SU-DHL-6 (cell line): ENCODE measurements around the gene SLC5A10.

ENCODE experiments used
- H2AFZ ChIP-seq: fragments of 200-600 bp; sonication (generic); 2 replicates; pipeline ENCODE4 v1.6.1; 2014; ENCODE audit warnings: low read depth, mild to moderate bottlenecking, moderate library complexity, mixed read lengths, antibody characterized with exemption, low read length; ENCODE audit not compliant: severe bottlenecking
- H3F3A ChIP-seq: fragments of 200-600 bp; shearing (Covaris generic); 2 replicates; pipeline ENCODE4 v1.6.0; 2016; ENCODE audit warnings: antibody characterized with exemption, mild to moderate bottlenecking; ENCODE audit not compliant: insufficient read depth
- H3K27ac ChIP-seq: fragments of 200-600 bp; sonication (generic); 2 replicates; pipeline ENCODE4 v1.5.1; 2016; ENCODE audit warnings: low read depth, mild to moderate bottlenecking, low read length, moderate library complexity, mixed read lengths
- H3K27me3 ChIP-seq: fragments of 200-600 bp; sonication (generic), shearing (Covaris generic); 2 replicates; pipeline ENCODE4 v1.6.0; 2014; ENCODE audit warnings: mild to moderate bottlenecking, low read length
- H3K36me3 ChIP-seq: fragments of 200-600 bp; sonication (generic); 2 replicates; pipeline ENCODE4 v1.6.1; 2014; ENCODE audit warnings: mild to moderate bottlenecking, low read length, mixed read lengths
- H3K4me2 ChIP-seq: fragments of 300-600, 200-600 bp; shearing (Covaris generic), sonication (generic); 2 replicates; pipeline ENCODE4 v1.6.0; 2014; ENCODE audit warnings: low read length, low read depth, mild to moderate bottlenecking; ENCODE audit not compliant: poor library complexity, severe bottlenecking
- H3K4me3 ChIP-seq: fragments of 200-600 bp; sonication (generic); 2 replicates; pipeline ENCODE4 v1.5.1; 2014; ENCODE audit warnings: antibody characterized with exemption, low read length, mild to moderate bottlenecking, mixed read lengths; ENCODE audit not compliant: insufficient read depth, poor library complexity, severe bottlenecking
- H3K79me2 ChIP-seq: fragments of 200-600 bp; sonication (generic); 2 replicates; pipeline ENCODE4 v1.6.1; 2014; ENCODE audit warnings: mild to moderate bottlenecking, low read length, moderate library complexity; ENCODE audit not compliant: insufficient read depth
- H3K9ac ChIP-seq: fragments of 200-600 bp; sonication (generic); 2 replicates; pipeline ENCODE4 v1.7.0; 2014; ENCODE audit warnings: mild to moderate bottlenecking, low read length
- H3K9me2 ChIP-seq: fragments of 200-600 bp; sonication (generic); replicated peaks from 2 replicates; pipeline ENCODE4 v1.6.1; 2014; ENCODE audit warnings: low read length; ENCODE audit not compliant: insufficient read depth
- H3K9me3 ChIP-seq: fragments of 200-600 bp; sonication (generic); 2 replicates; pipeline ENCODE4 v1.6.1; 2014; ENCODE audit warnings: low read length, mixed read lengths; ENCODE audit not compliant: insufficient read depth
- H4K20me1 ChIP-seq: fragments of 200-600 bp; sonication (generic); 2 replicates; pipeline ENCODE4 v1.6.1; 2014; ENCODE audit warnings: low read depth, mild to moderate bottlenecking, antibody characterized with exemption, low read length, moderate library complexity, mixed read lengths
- EZH2phosphoT487 ChIP-seq: fragments of 200-600 bp; sonication (generic), shearing (Covaris generic); conservative IDR thresholded peaks from 2 replicates; pipeline ENCODE4 v1.6.1; 2018; ENCODE audit warnings: mild to moderate bottlenecking, antibody characterized with exemption, low read length, moderate library complexity, mixed read lengths
- TF ChIP-seq, protein P1 (sequence below): fragments of 200-600 bp; sonication (generic); IDR thresholded peaks from one replicate; pipeline ENCODE4 v1.5.1; 2017; ENCODE audit warnings: antibody characterized with exemption, mild to moderate bottlenecking, low read length, moderate library complexity; ENCODE audit not compliant: insufficient read depth, poor library complexity, severe bottlenecking

Gene SLC5A10

DNA sequence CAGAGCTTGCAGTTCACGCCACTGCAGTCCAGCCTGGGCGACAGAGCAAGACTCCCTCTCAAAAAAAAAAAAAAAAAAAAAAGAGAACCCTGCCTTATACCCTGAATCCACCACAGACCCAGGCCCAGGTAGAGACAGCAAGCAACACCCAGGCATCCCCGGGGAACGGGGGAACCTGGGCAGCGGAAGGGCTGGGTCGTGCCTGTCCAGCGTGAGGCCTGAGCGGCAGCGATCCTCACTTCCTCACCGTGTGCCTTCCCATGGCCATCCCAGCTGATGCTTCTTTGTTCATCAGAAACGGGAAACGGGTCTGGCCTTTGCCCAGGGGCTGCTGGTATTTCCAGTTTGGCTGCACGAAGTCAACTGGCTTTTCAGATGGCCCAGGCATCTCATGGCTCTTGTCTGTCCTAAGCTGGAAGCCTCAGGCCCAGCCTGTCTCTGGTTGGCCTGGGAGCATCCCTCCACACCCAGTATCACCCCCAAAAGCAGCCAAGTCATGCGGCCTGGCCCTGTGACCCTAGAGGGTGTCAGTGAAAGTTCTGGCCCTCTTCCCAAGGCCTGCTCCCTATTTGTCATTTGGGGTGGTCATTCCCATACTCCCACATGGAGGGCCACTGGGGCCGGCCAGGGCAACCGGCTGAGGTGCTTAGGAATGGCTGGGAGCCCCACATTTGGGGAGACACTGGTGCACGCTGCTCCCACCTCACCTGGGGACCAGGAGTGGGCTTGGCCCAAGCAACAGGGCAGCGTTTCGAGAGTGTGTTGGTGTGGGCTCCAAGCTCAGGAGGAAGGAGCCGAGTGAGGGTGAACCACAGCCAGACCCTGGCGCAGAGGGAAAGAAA lies 32.5 kb downstream of the SLC5A10 start:
- no peak overlapping the region for H2AFZ ChIP-seq
- no peaks in the 10 kb centered on the region for H3K27me3 ChIP-seq
- H3K27ac ChIP-seq, result no peak overlapping the region
- H3K4me2 ChIP-seq, result no peak overlapping the region
- no peaks in the 10 kb centered on the region for H3F3A ChIP-seq
- no peaks in the 10 kb centered on the region for H4K20me1 ChIP-seq
- H3K9me3 ChIP-seq, result no peaks in the 10 kb centered on the region
- no peak overlapping the region for H3K9ac ChIP-seq
- TF ChIP-seq EZH2phosphoT487, result no peak
- TF ChIP-seq, protein P1, sequence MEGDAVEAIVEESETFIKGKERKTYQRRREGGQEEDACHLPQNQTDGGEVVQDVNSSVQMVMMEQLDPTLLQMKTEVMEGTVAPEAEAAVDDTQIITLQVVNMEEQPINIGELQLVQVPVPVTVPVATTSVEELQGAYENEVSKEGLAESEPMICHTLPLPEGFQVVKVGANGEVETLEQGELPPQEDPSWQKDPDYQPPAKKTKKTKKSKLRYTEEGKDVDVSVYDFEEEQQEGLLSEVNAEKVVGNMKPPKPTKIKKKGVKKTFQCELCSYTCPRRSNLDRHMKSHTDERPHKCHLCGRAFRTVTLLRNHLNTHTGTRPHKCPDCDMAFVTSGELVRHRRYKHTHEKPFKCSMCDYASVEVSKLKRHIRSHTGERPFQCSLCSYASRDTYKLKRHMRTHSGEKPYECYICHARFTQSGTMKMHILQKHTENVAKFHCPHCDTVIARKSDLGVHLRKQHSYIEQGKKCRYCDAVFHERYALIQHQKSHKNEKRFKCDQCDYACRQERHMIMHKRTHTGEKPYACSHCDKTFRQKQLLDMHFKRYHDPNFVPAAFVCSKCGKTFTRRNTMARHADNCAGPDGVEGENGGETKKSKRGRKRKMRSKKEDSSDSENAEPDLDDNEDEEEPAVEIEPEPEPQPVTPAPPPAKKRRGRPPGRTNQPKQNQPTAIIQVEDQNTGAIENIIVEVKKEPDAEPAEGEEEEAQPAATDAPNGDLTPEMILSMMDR, result no peak
- no peaks in the 10 kb centered on the region for H3K9me2 ChIP-seq
- no peaks in the 10 kb centered on the region for H3K36me3 ChIP-seq
- H3K79me2 ChIP-seq, result no peaks in the 10 kb centered on the region
- no peak overlapping the region for H3K4me3 ChIP-seq

DNA sequence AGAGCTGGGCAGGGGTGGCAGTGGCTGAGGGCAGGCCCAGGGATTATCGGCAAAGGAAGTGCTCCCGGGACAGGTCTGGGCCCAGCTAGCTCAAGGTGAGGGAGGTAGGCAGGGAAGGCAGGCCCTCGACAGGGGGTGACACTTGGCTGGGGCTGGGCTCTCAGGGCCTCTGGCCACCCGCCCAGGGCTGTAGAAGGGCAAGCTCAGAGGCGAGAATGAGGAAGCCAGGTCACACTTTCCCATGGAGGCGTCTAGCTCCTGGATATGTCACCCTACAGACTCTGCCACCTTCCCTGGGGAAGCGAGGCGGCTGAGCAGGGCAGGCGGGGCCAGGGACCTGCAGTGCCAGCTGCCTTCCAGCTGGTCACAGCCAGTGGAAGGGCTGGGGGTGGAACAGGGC lies 33.5 kb downstream of the SLC5A10 start:
- Histone ChIP-seq H3K9ac (no peak overlapping the region), H2AFZ (no peak overlapping the region), H3K79me2 (no peaks in the 10 kb centered on the region), H3K9me2 (no peaks in the 10 kb centered on the region), H3K27ac (no peak overlapping the region), H3K27me3 (no peaks in the 10 kb centered on the region), H4K20me1 (no peaks in the 10 kb centered on the region), H3F3A (no peaks in the 10 kb centered on the region), H3K4me3 (no peak overlapping the region), H3K4me2 (no peak overlapping the region), H3K9me3 (no peaks in the 10 kb centered on the region), H3K36me3 (no peaks in the 10 kb centered on the region)
- TF ChIP-seq EZH2phosphoT487, result no peak
- TF ChIP-seq, protein P1, result no peak

DNA sequence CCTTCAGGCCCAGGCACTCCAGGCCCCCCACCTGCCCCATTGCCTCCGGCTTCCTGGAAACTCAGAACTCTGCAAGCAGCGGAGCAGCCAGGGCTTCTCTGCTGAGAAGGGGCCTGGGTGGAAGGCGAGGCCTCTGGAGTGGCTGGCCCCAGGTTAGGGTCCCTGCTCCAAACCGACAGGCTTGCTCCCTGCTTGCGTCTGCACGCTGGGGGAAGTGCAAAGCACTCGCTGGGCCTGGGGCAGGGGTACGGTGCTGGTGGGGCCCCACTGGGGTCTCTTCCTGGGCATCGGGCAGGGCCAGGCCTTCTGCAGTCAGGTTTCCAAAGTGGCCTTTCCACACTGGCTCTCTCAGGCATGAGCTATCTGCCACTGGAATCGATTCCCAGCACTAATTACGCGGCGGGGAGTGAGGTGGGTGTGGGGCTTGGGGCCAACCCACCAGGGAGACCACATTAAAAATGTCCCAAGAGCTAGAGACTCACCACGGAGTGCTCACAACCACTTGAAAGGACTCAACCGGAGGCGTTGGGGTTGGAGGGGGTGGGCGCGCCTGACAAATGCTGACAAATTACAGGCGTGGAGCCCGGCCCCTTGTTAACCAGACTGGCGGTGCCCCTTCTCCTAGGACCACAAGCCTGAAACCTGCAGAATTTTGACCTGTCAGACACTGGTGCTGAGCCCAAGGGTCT lies 34.7 kb downstream of the SLC5A10 start:
- TF ChIP-seq, protein P1, result no peak
- TF ChIP-seq EZH2phosphoT487, result no peak
- no peaks in the 10 kb centered on the region for H3K9me3 ChIP-seq
- no peak overlapping the region for H3K27ac ChIP-seq
- H3K36me3 ChIP-seq, result no peaks in the 10 kb centered on the region
- no peak overlapping the region for H3K9ac ChIP-seq
- H3F3A ChIP-seq, result no peaks in the 10 kb centered on the region
- H2AFZ ChIP-seq, result no peak overlapping the region
- H3K4me3 ChIP-seq, result no peak overlapping the region
- H3K9me2 ChIP-seq, result no peaks in the 10 kb centered on the region
- H3K27me3 ChIP-seq, result no peaks in the 10 kb centered on the region
- H4K20me1 ChIP-seq, result no peaks in the 10 kb centered on the region
- H3K79me2 ChIP-seq, result peaks cover 7% of the 10 kb centered on the region; the same call in 1 of the 2 replicates
- no peak overlapping the region for H3K4me2 ChIP-seq
